Activated CD4-positive, alpha-beta T cell treated with anti-CD3 and anti-CD28 coated beads for 1 hour (primary cell): Measurements from ENCODE around the gene DPP10.
"Not testable (repeated sequence)": the region's sequence is repeated elsewhere in the genome, so short reads cannot be mapped to it uniquely, and the experiment has no call there.

Source experiments
- DNase-seq: peaks from one replicate; pipeline ENCODE4 v3.0.0-alpha.2; 2020

The DPP10 gene

GRCh38 chr2:115034801-115035200 lies 592.4 kb downstream of the DPP10 start:
- DNase-seq, result no peak

- no peak for DNase-seq
Observed at GRCh38 chr2:115036818-115037217, 594.4 kb downstream of the DPP10 start.

- DNase-seq, result no peak
Observed at GRCh38 chr2:115057473-115057872, 615.0 kb downstream of the DPP10 start.

GRCh38 chr2:115070002-115070401 lies 627.6 kb downstream of the DPP10 start:
- no peak for DNase-seq

GRCh38 chr2:115071534-115071933 lies 629.1 kb downstream of the DPP10 start:
- no peak for DNase-seq

GRCh38 chr2:115075800-115076199 lies 633.4 kb downstream of the DPP10 start:
- DNase-seq, result no peak

GRCh38 chr2:115077626-115078025 lies 635.2 kb downstream of the DPP10 start:
- no peak for DNase-seq

- no peak for DNase-seq
Observed at GRCh38 chr2:115083225-115083624, 640.8 kb downstream of the DPP10 start.

GRCh38 chr2:115083711-115084110 lies 641.3 kb downstream of the DPP10 start:
- DNase-seq, result no peak

GRCh38 chr2:115084446-115084845 lies 642.0 kb downstream of the DPP10 start:
- DNase-seq, result no peak

- DNase-seq, result not testable (repeated sequence)
Observed at GRCh38 chr2:115086051-115086620, 643.7 kb downstream of the DPP10 start.

- no peak for DNase-seq
Observed at GRCh38 chr2:115094441-115094840, 652.0 kb downstream of the DPP10 start.

- DNase-seq, result no peak
Observed at GRCh38 chr2:115105966-115106365, 663.5 kb downstream of the DPP10 start.

GRCh38 chr2:115115135-115115534 lies 672.7 kb downstream of the DPP10 start:
- DNase-seq, result no peak

- no peak for DNase-seq
Observed at GRCh38 chr2:115118306-115118705, 675.9 kb downstream of the DPP10 start.

GRCh38 chr2:115119086-115119485 lies 676.6 kb downstream of the DPP10 start:
- DNase-seq, result no peak

- DNase-seq, result no peak
Observed at GRCh38 chr2:115122701-115123100, 680.3 kb downstream of the DPP10 start.

GRCh38 chr2:115124817-115125216 lies 682.4 kb downstream of the DPP10 start:
- no peak for DNase-seq

GRCh38 chr2:115129536-115129935 lies 687.1 kb downstream of the DPP10 start:
- no peak for DNase-seq

- no peak for DNase-seq
Observed at GRCh38 chr2:115160531-115161080, 718.2 kb downstream of the DPP10 start.

- no peak for DNase-seq
Observed at GRCh38 chr2:115161081-115161770, 718.8 kb downstream of the DPP10 start.

- no peak for DNase-seq
Observed at GRCh38 chr2:115161771-115162493, 719.5 kb downstream of the DPP10 start.

GRCh38 chr2:115162494-115163293 lies 720.3 kb downstream of the DPP10 start:
- no peak for DNase-seq
